Measurements from ENCODE around the gene AKAP13.

DNA sequence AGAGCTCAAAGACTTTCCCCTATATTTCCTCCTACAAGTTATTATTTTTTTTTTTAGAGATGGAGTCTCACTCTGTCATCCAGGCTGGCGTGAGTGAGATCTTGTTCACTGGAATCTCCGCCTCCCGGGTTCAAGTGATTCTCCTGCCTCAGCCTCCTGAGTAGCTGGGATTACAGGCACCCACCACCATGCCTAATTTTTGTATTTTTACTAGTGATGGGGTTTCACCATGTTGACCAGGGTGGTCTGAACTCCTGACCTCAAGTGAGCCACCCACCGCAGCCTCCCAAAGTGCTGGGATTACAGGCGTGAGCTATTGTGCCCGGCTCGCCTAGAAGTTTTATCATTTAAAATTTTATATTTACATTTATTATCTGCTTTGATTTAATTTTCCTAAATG, 5.9 kb downstream of the AKAP13 start:
- no peak for TF ChIP-seq POLR2A (IDR thresholded peaks at IDR 0.05; ENCODE audit: low read length)
- TF ChIP-seq E2F6 (IDR thresholded peaks at IDR 0.05; ENCODE audit: borderline replicate concordance, low read depth): no peak
- no peak for TF ChIP-seq ZNF302 (CRISPR knock-in tag; IDR thresholded peaks at IDR 0.05)
- no peak for TF ChIP-seq EP300 (IDR thresholded peaks at IDR 0.05)
- no peak for TF ChIP-seq CHD4 (IDR thresholded peaks at IDR 0.05; ENCODE audit: borderline replicate concordance)
- TF ChIP-seq CTCF (IDR thresholded peaks at IDR 0.05): no peak
- TF ChIP-seq SMC3 (IDR thresholded peaks at IDR 0.05): no peak
- TF ChIP-seq RAD21 (conservative IDR thresholded peaks at IDR 0.05 in 1 of 2, IDR thresholded peaks at IDR 0.05 in 1 of 2): no peak
- no peak for TF ChIP-seq ZFP36 (IDR thresholded peaks at IDR 0.05; ENCODE audit: borderline replicate concordance, partially characterized antibody)
- TF ChIP-seq JUN (IDR thresholded peaks at IDR 0.05): no peak
- no peak for TF ChIP-seq NFE2L2 (conservative IDR thresholded peaks at IDR 0.05; ENCODE audit: low read length)
- no peak for TF ChIP-seq REST (IDR thresholded peaks at IDR 0.05)
